HL-60 (cell line): ENCODE results near the gene PIP5K1C.

Source experiments
- DNase-seq, 2 experiments: peaks; one replicate each; pipeline ENCODE4 v3.0.0-alpha.2; 2010 to 2020; ENCODE audit warnings: low read depth in 1 of 2, low spot score in 1 of 2
- H3K27ac ChIP-seq: fragments of 250-450 bp; sonication (Bioruptor Pico); replicated peaks from 2 replicates; pipeline ENCODE4 v1.5.1; 2020; ENCODE audit warnings: mild to moderate bottlenecking, moderate library complexity
- H3K27me3 ChIP-seq: fragments of 250-450 bp; sonication (Bioruptor Pico); 2 replicates; pipeline ENCODE4 v1.5.1; 2021; ENCODE audit warnings: mild to moderate bottlenecking, moderate library complexity; ENCODE audit not compliant: insufficient read depth, poor library complexity, severe bottlenecking
- H3K4me3 ChIP-seq: replicated peaks from 2 replicates; pipeline ENCODE4 v1.5.1; 2011; ENCODE audit warnings: mild to moderate bottlenecking, control low read depth, low read length; ENCODE audit not compliant: insufficient read depth
- GABPA ChIP-seq: IDR thresholded peaks from 2 replicates; pipeline ENCODE4 v1.6.1; 2012; ENCODE audit warnings: low read depth
- POLR2AphosphoS5 ChIP-seq: IDR thresholded peaks from 2 replicates; pipeline ENCODE4 v1.6.1; 2012; ENCODE audit warnings: low read depth
- SPI1 ChIP-seq: IDR thresholded peaks from 2 replicates; pipeline ENCODE4 v1.6.1; 2012; ENCODE audit warnings: low read depth, mild to moderate bottlenecking, borderline replicate concordance
- TF ChIP-seq, protein P1 (sequence below): IDR thresholded peaks from 2 replicates; pipeline ENCODE4 v1.6.1; 2012; ENCODE audit warnings: low read depth; ENCODE audit not compliant: insufficient replicate concordance
- TF ChIP-seq, protein P2 (sequence below): IDR thresholded peaks from one replicate; pipeline ENCODE4 v1.5.1; 2011; ENCODE audit warnings: low read length, control low read depth, inconsistent platforms; ENCODE audit not compliant: insufficient read depth

PIP5K1C gene

GRCh38 chr19:3660493-3661219 is 39.6 kb downstream of the PIP5K1C start:
- no peak for TF ChIP-seq GABPA
- TF ChIP-seq, protein P1, sequence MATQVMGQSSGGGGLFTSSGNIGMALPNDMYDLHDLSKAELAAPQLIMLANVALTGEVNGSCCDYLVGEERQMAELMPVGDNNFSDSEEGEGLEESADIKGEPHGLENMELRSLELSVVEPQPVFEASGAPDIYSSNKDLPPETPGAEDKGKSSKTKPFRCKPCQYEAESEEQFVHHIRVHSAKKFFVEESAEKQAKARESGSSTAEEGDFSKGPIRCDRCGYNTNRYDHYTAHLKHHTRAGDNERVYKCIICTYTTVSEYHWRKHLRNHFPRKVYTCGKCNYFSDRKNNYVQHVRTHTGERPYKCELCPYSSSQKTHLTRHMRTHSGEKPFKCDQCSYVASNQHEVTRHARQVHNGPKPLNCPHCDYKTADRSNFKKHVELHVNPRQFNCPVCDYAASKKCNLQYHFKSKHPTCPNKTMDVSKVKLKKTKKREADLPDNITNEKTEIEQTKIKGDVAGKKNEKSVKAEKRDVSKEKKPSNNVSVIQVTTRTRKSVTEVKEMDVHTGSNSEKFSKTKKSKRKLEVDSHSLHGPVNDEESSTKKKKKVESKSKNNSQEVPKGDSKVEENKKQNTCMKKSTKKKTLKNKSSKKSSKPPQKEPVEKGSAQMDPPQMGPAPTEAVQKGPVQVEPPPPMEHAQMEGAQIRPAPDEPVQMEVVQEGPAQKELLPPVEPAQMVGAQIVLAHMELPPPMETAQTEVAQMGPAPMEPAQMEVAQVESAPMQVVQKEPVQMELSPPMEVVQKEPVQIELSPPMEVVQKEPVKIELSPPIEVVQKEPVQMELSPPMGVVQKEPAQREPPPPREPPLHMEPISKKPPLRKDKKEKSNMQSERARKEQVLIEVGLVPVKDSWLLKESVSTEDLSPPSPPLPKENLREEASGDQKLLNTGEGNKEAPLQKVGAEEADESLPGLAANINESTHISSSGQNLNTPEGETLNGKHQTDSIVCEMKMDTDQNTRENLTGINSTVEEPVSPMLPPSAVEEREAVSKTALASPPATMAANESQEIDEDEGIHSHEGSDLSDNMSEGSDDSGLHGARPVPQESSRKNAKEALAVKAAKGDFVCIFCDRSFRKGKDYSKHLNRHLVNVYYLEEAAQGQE, result no peak
- DNase-seq, result no peak
- no peaks in the 10 kb centered on the region for H3K27me3 ChIP-seq
- H3K27ac ChIP-seq, result no peak overlapping the region
- no peak overlapping the region for H3K4me3 ChIP-seq

DNA sequence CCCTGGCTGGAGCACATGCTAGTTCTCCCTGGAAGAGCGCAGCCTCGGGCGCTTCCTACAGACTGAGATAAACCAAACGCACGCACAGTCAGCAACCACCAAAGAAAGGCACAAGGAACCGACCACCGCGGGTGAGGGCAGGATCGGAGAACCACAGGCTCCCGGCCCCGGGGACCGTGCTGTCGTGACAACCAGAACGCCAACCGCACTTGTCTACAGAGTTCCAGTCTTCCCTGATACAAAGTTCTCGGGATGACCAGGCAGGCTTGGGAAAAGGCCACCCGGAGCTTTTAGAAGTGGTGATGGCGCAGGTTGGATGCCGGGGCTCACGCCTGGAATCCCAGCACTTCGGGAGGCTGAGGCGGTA is 40.5 kb downstream of the PIP5K1C start:
- H3K27ac ChIP-seq, result no peak overlapping the region
- H3K4me3 ChIP-seq, result no peak overlapping the region
- TF ChIP-seq, protein P1, result no peak
- TF ChIP-seq, protein P2, sequence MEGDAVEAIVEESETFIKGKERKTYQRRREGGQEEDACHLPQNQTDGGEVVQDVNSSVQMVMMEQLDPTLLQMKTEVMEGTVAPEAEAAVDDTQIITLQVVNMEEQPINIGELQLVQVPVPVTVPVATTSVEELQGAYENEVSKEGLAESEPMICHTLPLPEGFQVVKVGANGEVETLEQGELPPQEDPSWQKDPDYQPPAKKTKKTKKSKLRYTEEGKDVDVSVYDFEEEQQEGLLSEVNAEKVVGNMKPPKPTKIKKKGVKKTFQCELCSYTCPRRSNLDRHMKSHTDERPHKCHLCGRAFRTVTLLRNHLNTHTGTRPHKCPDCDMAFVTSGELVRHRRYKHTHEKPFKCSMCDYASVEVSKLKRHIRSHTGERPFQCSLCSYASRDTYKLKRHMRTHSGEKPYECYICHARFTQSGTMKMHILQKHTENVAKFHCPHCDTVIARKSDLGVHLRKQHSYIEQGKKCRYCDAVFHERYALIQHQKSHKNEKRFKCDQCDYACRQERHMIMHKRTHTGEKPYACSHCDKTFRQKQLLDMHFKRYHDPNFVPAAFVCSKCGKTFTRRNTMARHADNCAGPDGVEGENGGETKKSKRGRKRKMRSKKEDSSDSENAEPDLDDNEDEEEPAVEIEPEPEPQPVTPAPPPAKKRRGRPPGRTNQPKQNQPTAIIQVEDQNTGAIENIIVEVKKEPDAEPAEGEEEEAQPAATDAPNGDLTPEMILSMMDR, result no peak
- TF ChIP-seq POLR2AphosphoS5 (no peak), GABPA (no peak)
- DNase-seq, result no peak
- no peaks in the 10 kb centered on the region for H3K27me3 ChIP-seq

- Histone ChIP-seq H3K27me3 (no peaks in the 10 kb centered on the region), H3K4me3 (no peak overlapping the region), H3K27ac (no peak overlapping the region)
- no peak for DNase-seq
- TF ChIP-seq GABPA (no peak), SPI1 (no peak), POLR2AphosphoS5 (no peak)
- TF ChIP-seq, protein P1, result no peak
- TF ChIP-seq, protein P2, result no peak
Observed at GRCh38 chr19:3658870-3659745, 41.2 kb downstream of the PIP5K1C start.
